Lower leg skin (tissue), 4 donors: ENCODE results near the gene CADPS2. TPM values are rescaled to one million over a fixed set of nuclear protein-coding genes. Genes with fewer than 3 reads are reported as not detected.

ENCODE experiments used
- DNase-seq, 2 donors: peaks; one replicate each; pipeline ENCODE4 v3.0.0-alpha.2; 2019; ENCODE audit warnings: low spot score in 2 of 2
- H3K4me3 ChIP-seq: fragments of 200-600 bp; sonication (generic); 2 replicates; pipeline ENCODE4 v1.5.1; 2017; ENCODE audit warnings: mild to moderate bottlenecking, low read depth; ENCODE audit not compliant: poor library complexity, severe bottlenecking
- CTCF ChIP-seq, 3 donors: fragments of 450-650 bp; IDR thresholded peaks; one replicate each; pipeline ENCODE4 v1.5.1; 2016; ENCODE audit warnings: antibody characterized with exemption in 3 of 3, mild to moderate bottlenecking in 3 of 3, moderate library complexity in 2 of 3
- POLR2A ChIP-seq, 2 donors: fragments of 450-650 bp; IDR thresholded peaks; one replicate each; pipeline ENCODE4 v1.6.1; 2016 to 2017; ENCODE audit warnings: antibody characterized with exemption in 2 of 2, mild to moderate bottlenecking in 1 of 2, moderate library complexity in 1 of 2
- WGBS, 2 donors: methylation state at CpG; one replicate each; pipeline ENCODE4 v1.1.5; 2018; 5-methylcytosine and 5-hydroxymethylcytosine counted together
- intact Hi-C: fragments of 100-400 bp; cut with DNase I; formaldehyde crosslinking; loops from one replicate; pipeline ENCODE4 v1.15.0; 2023; ENCODE audit warnings: low total_unique reads
- total RNA-seq, 4 donors: library from RNA; depleted of rRNA; stranded (reverse); fragments of >200 nt; gene quantifications; one replicate each; pipeline ENCODE4 v1.1.0, GENCODE V29; 2016

CADPS2 gene
- total RNA-seq, 4 donors from 2014 or later, result 4.1 to 11.6 (median 6.5) TPM

GRCh38 chr7:122304319-122304975 is 581.8 kb downstream of the CADPS2 start, which contains the start of gene FEZF1:
TSS of gene FEZF1 (minus strand) at chr7:122304750. CDS start at chr7:122304437, 313 bp downstream.
- H3K4me3 ChIP-seq, result no peak within 1 kb of the TSS
- no peak for DNase-seq
- intact Hi-C loops, result no loop called here
- WGBS, 2 donors, result 4 to 10% methylated on average over 33 of the region's 35 CpGs
- TF ChIP-seq POLR2A (IDR thresholded peaks at IDR 0.05) (no peak), CTCF (IDR thresholded peaks at IDR 0.05) (no peak)

- H3K4me3 ChIP-seq, result no peak overlapping the region
- WGBS, 2 donors, result 6 to 10% methylated on average over 19 to 27 of the region's 48 CpGs
- no peak for DNase-seq
- TF ChIP-seq POLR2A (IDR thresholded peaks at IDR 0.05) (no peak), CTCF (IDR thresholded peaks at IDR 0.05) (no peak)
- intact Hi-C loops, result loop anchor here (2.0 kb wide), 1 partner anchor 71 kb away; no protein-coding TSS in a partner anchor
Measured at GRCh38 chr7:122303531-122304318, 582.5 kb downstream of the CADPS2 start.

GRCh38 chr7:122302761-122303530 is 583.3 kb downstream of the CADPS2 start:
- DNase-seq, result no peak
- WGBS, 2 donors, result 11 to 13% methylated on average over 16 of the region's 16 CpGs
- no peak overlapping the region for H3K4me3 ChIP-seq
- intact Hi-C loops, result loop anchor here (2.0 kb wide), 1 partner anchor 70 kb away; no protein-coding TSS in a partner anchor
- TF ChIP-seq POLR2A (IDR thresholded peaks at IDR 0.05) (no peak), CTCF (IDR thresholded peaks at IDR 0.05) (no peak)

GRCh38 chr7:122301858-122302760 is 584.2 kb downstream of the CADPS2 start:
- intact Hi-C loops, result loop anchor here (2.0 kb wide), 1 partner anchor 69 kb away; no protein-coding TSS in a partner anchor
- no peak for TF ChIP-seq CTCF (IDR thresholded peaks at IDR 0.05)
- no peak overlapping the region for H3K4me3 ChIP-seq
- WGBS, 2 donors, result 9 to 10% methylated on average over 35 of the region's 35 CpGs
- no peak for DNase-seq
